Mesenchymal stem cell (in vitro differentiated cells and primary cell): ENCODE data around the gene EPSTI1.

ENCODE experiments used
- DNase-seq: peaks from one replicate; pipeline ENCODE4 v3.0.0-alpha.2; 2013
- H2AFZ ChIP-seq: one replicate; pipeline ENCODE4 v1.6.1; 2013; ENCODE audit warnings: low read depth, mild to moderate bottlenecking, control low read depth, inconsistent platforms, low read length, moderate library complexity
- H2AK5ac ChIP-seq: 2 replicates; pipeline ENCODE4 v1.6.1; 2013; ENCODE audit warnings: low read length, moderate library complexity, mild to moderate bottlenecking, inconsistent platforms; ENCODE audit not compliant: severe bottlenecking
- H2BK120ac ChIP-seq: one replicate; pipeline ENCODE4 v1.6.1; 2013; ENCODE audit warnings: low read depth, mild to moderate bottlenecking, inconsistent platforms, low read length, moderate library complexity
- H2BK12ac ChIP-seq, 2 experiments: one replicate each; pipeline ENCODE4 v1.6.1; 2013; ENCODE audit warnings: inconsistent platforms in 2 of 2, low read length in 2 of 2, mild to moderate bottlenecking in 2 of 2, moderate library complexity in 2 of 2, control low read depth in 1 of 2
- H2BK15ac ChIP-seq: one replicate; pipeline ENCODE4 v1.6.1; 2013; ENCODE audit warnings: mild to moderate bottlenecking, low read depth, inconsistent platforms; ENCODE audit not compliant: poor library complexity, severe bottlenecking
- H2BK5ac ChIP-seq: 2 replicates; pipeline ENCODE4 v1.6.1; 2013; ENCODE audit warnings: low read depth, mild to moderate bottlenecking, low read length, control low read depth, inconsistent platforms; ENCODE audit not compliant: poor library complexity, severe bottlenecking
- H3K14ac ChIP-seq, 2 experiments: one replicate each; pipeline ENCODE4 v1.6.1; 2013; ENCODE audit warnings: inconsistent platforms in 2 of 2, low read length in 2 of 2, control low read depth in 1 of 2, mild to moderate bottlenecking in 1 of 2, moderate library complexity in 1 of 2
- H3K18ac ChIP-seq, 2 experiments: one replicate each; pipeline ENCODE4 v1.6.1; 2013; ENCODE audit warnings: inconsistent platforms in 2 of 2, low read length in 2 of 2, control low read depth in 1 of 2, low read depth in 1 of 2, mild to moderate bottlenecking in 1 of 2
- H3K23ac ChIP-seq, 2 experiments: one replicate each; pipeline ENCODE4 v1.6.1; 2013; ENCODE audit warnings: inconsistent platforms in 2 of 2, low read length in 2 of 2, mild to moderate bottlenecking in 2 of 2, moderate library complexity in 2 of 2, control low read depth in 1 of 2
- H3K27ac ChIP-seq: 2 replicates; pipeline ENCODE4 v1.5.1; 2013; ENCODE audit warnings: mild to moderate bottlenecking, moderate library complexity, low read length, control low read depth, inconsistent platforms; ENCODE audit not compliant: poor library complexity, severe bottlenecking
- H3K27me3 ChIP-seq, 2 experiments: 2 replicates each; pipeline versions ENCODE4 v1.6.1 to v1.7.0; 2013; ENCODE audit warnings: low read length in 2 of 2, mild to moderate bottlenecking in 2 of 2, moderate library complexity in 2 of 2, control low read depth in 1 of 2, inconsistent platforms in 1 of 2; ENCODE audit not compliant: control insufficient read depth in 1 of 2, insufficient read depth in 1 of 2
- H3K36me3 ChIP-seq, 2 experiments: 2 replicates each; pipeline versions ENCODE4 v1.6.1 to v1.7.0; 2013; ENCODE audit warnings: low read length in 2 of 2, control low read depth in 1 of 2, inconsistent platforms in 1 of 2, low read depth in 1 of 2, mild to moderate bottlenecking in 1 of 2; ENCODE audit not compliant: insufficient read depth in 2 of 2, control insufficient read depth in 1 of 2
- H3K4ac ChIP-seq, 2 experiments: one replicate each; pipeline ENCODE4 v1.6.1; 2013; ENCODE audit warnings: inconsistent platforms in 2 of 2, low read length in 2 of 2, mild to moderate bottlenecking in 2 of 2, moderate library complexity in 2 of 2, control low read depth in 1 of 2, low read depth in 1 of 2
- H3K4me1 ChIP-seq: 2 replicates; pipeline ENCODE4 v1.6.1; 2013; ENCODE audit warnings: low read depth, low read length, control low read depth; ENCODE audit not compliant: control insufficient read depth, insufficient read depth
- H3K4me2 ChIP-seq: 2 replicates; pipeline ENCODE4 v1.6.1; 2013; ENCODE audit warnings: low read length, mild to moderate bottlenecking, inconsistent platforms; ENCODE audit not compliant: poor library complexity, severe bottlenecking
- H3K4me3 ChIP-seq, 2 experiments: 2 replicates each; pipeline versions ENCODE4 v1.5.1 to v1.7.0; 2013; ENCODE audit warnings: low read length in 2 of 2, mild to moderate bottlenecking in 2 of 2, control low read depth in 1 of 2, low read depth in 1 of 2; ENCODE audit not compliant: insufficient read depth in 1 of 2
- H3K79me1 ChIP-seq: replicated peaks from 2 replicates; pipeline ENCODE4 v1.6.1; 2013; ENCODE audit warnings: mild to moderate bottlenecking, control low read depth, low read length, inconsistent platforms; ENCODE audit not compliant: poor library complexity, severe bottlenecking
- H3K9ac ChIP-seq: 2 replicates; pipeline ENCODE4 v1.7.0; 2013; ENCODE audit warnings: mild to moderate bottlenecking, low read length, moderate library complexity
- H3K9me3 ChIP-seq: 2 replicates; pipeline ENCODE4 v1.7.0; 2013; ENCODE audit warnings: mild to moderate bottlenecking, low read length; ENCODE audit not compliant: control insufficient read depth
- H4K8ac ChIP-seq: one replicate; pipeline ENCODE4 v1.6.1; 2013; ENCODE audit warnings: inconsistent platforms, mild to moderate bottlenecking, low read length, moderate library complexity
- H4K91ac ChIP-seq: one replicate; pipeline ENCODE4 v1.6.1; 2013; ENCODE audit warnings: mild to moderate bottlenecking, low read length, inconsistent platforms
- WGBS: methylation state at CpG from one replicate; pipeline ENCODE4 v1.1.7; 2013; ENCODE audit warnings: mixed read lengths; 5-methylcytosine and 5-hydroxymethylcytosine counted together

EPSTI1 gene

GRCh38 chr13:42981317-42981716 is 10.7 kb downstream of the EPSTI1 start:
- Histone ChIP-seq H3K27ac (no peak overlapping the region), H2BK12ac (no peak overlapping the region), H2BK5ac (no peak overlapping the region), H3K36me3 (peaks cover 0 to 11% of the 10 kb centered on the region in 2 experiments), H3K18ac (no peak overlapping the region), H2AFZ (no peak overlapping the region), H3K14ac (no peak overlapping the region), H3K4me2 (no peak overlapping the region), H2AK5ac (no peak overlapping the region), H4K8ac (no peak overlapping the region), H2BK120ac (no peak overlapping the region), H3K4ac (no peak overlapping the region), H3K9me3 (no peaks in the 10 kb centered on the region), H3K9ac (no peak overlapping the region), H3K23ac (no peak overlapping the region), H3K27me3 (no peaks in the 10 kb centered on the region), H2BK15ac (no peak overlapping the region), H3K79me1 (no peaks in the 10 kb centered on the region), H3K4me1 (peaks cover 3% of the 10 kb centered on the region), H3K4me3 (no peak overlapping the region), H4K91ac (no peak overlapping the region)
- 49% methylated on average over 2 of the region's 3 CpGs for WGBS
- DNase-seq: no peak

- no peak overlapping the region for H3K14ac ChIP-seq
- H3K23ac ChIP-seq: no peak overlapping the region
- peaks cover 0 to 21% of the 10 kb centered on the region in 2 experiments for H3K36me3 ChIP-seq
- no peak overlapping the region for H4K91ac ChIP-seq
- no peak overlapping the region for H2BK15ac ChIP-seq
- H2BK5ac ChIP-seq: no peak overlapping the region
- H3K4me3 ChIP-seq: no peak overlapping the region
- H4K8ac ChIP-seq: no peak overlapping the region
- H2BK12ac ChIP-seq: no peak overlapping the region
- no peaks in the 10 kb centered on the region for H3K4me1 ChIP-seq
- H3K4ac ChIP-seq: no peak overlapping the region
- no peak for DNase-seq
- no peak overlapping the region for H2AK5ac ChIP-seq
- no peak overlapping the region for H3K4me2 ChIP-seq
- H3K27me3 ChIP-seq: no peaks in the 10 kb centered on the region
- H3K9ac ChIP-seq: no peak overlapping the region
- H2AFZ ChIP-seq: no peak overlapping the region
- no peak overlapping the region for H2BK120ac ChIP-seq
- no peak overlapping the region for H3K27ac ChIP-seq
- no peaks in the 10 kb centered on the region for H3K9me3 ChIP-seq
- H3K18ac ChIP-seq: no peak overlapping the region
- H3K79me1 ChIP-seq: no peaks in the 10 kb centered on the region
- 96% methylated on average over 1 of the region's 1 CpG for WGBS
These were observed 14.8 kb downstream of the EPSTI1 start for GRCh38 chr13:42977219-42977659.

GRCh38 chr13:42976066-42976465 is 16.0 kb downstream of the EPSTI1 start:
- no peak overlapping the region for H3K9ac ChIP-seq
- no peaks in the 10 kb centered on the region for H3K4me1 ChIP-seq
- no peak overlapping the region for H2BK120ac ChIP-seq
- H3K4ac ChIP-seq: no peak overlapping the region
- H2BK5ac ChIP-seq: no peak overlapping the region
- H3K23ac ChIP-seq: no peak overlapping the region
- H4K8ac ChIP-seq: no peak overlapping the region
- no peaks in the 10 kb centered on the region for H3K27me3 ChIP-seq
- H2BK15ac ChIP-seq: no peak overlapping the region
- H4K91ac ChIP-seq: no peak overlapping the region
- H3K4me2 ChIP-seq: no peak overlapping the region
- 92% methylated on average over 2 of the region's 3 CpGs for WGBS
- H2BK12ac ChIP-seq: no peak overlapping the region
- H2AK5ac ChIP-seq: no peak overlapping the region
- H3K14ac ChIP-seq: no peak overlapping the region
- peaks cover 0 to 21% of the 10 kb centered on the region in 2 experiments for H3K36me3 ChIP-seq
- DNase-seq: no peak
- H3K18ac ChIP-seq: no peak overlapping the region
- H3K27ac ChIP-seq: no peak overlapping the region
- no peaks in the 10 kb centered on the region for H3K79me1 ChIP-seq
- H2AFZ ChIP-seq: no peak overlapping the region
- H3K9me3 ChIP-seq: no peaks in the 10 kb centered on the region
- no peak overlapping the region for H3K4me3 ChIP-seq

GRCh38 chr13:42973581-42973980 is 18.5 kb downstream of the EPSTI1 start:
- no peaks in the 10 kb centered on the region for H3K9me3 ChIP-seq
- no peaks in the 10 kb centered on the region for H3K4me1 ChIP-seq
- no peak overlapping the region for H2BK12ac ChIP-seq
- H2AK5ac ChIP-seq: no peak overlapping the region
- no peaks in the 10 kb centered on the region for H3K79me1 ChIP-seq
- no peak for DNase-seq
- H2BK120ac ChIP-seq: no peak overlapping the region
- no peak overlapping the region for H3K4me3 ChIP-seq
- no CpG with 5 or more reads among the region's 3 CpGs for WGBS
- H3K27ac ChIP-seq: no peak overlapping the region
- H3K4ac ChIP-seq: no peak overlapping the region
- no peak overlapping the region for H3K23ac ChIP-seq
- H2AFZ ChIP-seq: no peak overlapping the region
- H3K14ac ChIP-seq: no peak overlapping the region
- peaks cover 0 to 25% of the 10 kb centered on the region in 2 experiments for H3K36me3 ChIP-seq
- no peak overlapping the region for H2BK15ac ChIP-seq
- no peaks in the 10 kb centered on the region for H3K27me3 ChIP-seq
- no peak overlapping the region for H2BK5ac ChIP-seq
- H3K4me2 ChIP-seq: no peak overlapping the region
- no peak overlapping the region for H4K8ac ChIP-seq
- H3K18ac ChIP-seq: no peak overlapping the region
- no peak overlapping the region for H3K9ac ChIP-seq
- no peak overlapping the region for H4K91ac ChIP-seq
